Ectodermal cell (in vitro differentiated cells): ENCODE data around the gene PAWR.
A peak's percentile ranks its signal among the peaks of the same experiment; 100 is the strongest.

Experiments used
- H3K27ac ChIP-seq: 2 replicates; pipeline ENCODE4 v1.7.0; 2013; ENCODE audit warnings: mild to moderate bottlenecking, low read depth, low read length; ENCODE audit not compliant: insufficient read depth, poor library complexity, severe bottlenecking
- H3K27me3 ChIP-seq: 2 replicates; pipeline ENCODE4 v1.7.0; 2013; ENCODE audit warnings: mild to moderate bottlenecking, low read length; ENCODE audit not compliant: insufficient read depth, control insufficient read depth, poor library complexity, severe bottlenecking
- H3K36me3 ChIP-seq: one replicate; pipeline ENCODE4 v1.7.0; 2013; ENCODE audit warnings: low read length; ENCODE audit not compliant: control insufficient read depth, insufficient read depth
- H3K4me1 ChIP-seq: one replicate; pipeline ENCODE4 v1.7.0; 2013; ENCODE audit warnings: low read length; ENCODE audit not compliant: control insufficient read depth, insufficient read depth
- H3K4me3 ChIP-seq: 2 replicates; pipeline ENCODE4 v1.7.0; 2013; ENCODE audit warnings: low read depth, low read length, control low read depth; ENCODE audit not compliant: insufficient read depth
- H3K9me3 ChIP-seq: 2 replicates; pipeline ENCODE4 v1.7.0; 2013; ENCODE audit warnings: mild to moderate bottlenecking, low read length, moderate library complexity; ENCODE audit not compliant: control insufficient read depth
- WGBS, 2 experiments: methylation state at CpG; one replicate each; pipeline ENCODE4 v1.1.7; 2013; ENCODE audit warnings: missing lambda C conversion rate in 2 of 2; 5-methylcytosine and 5-hydroxymethylcytosine counted together

The PAWR gene

GRCh38 chr12:79706156-79706555 lies 15.4 kb upstream of the PAWR start:
- H3K27ac ChIP-seq = no peak overlapping the region
- no peaks in the 10 kb centered on the region for H3K27me3 ChIP-seq
- no peaks in the 10 kb centered on the region for H3K4me1 ChIP-seq
- no peaks in the 10 kb centered on the region for H3K9me3 ChIP-seq
- no peaks in the 10 kb centered on the region for H3K36me3 ChIP-seq
- H3K4me3 ChIP-seq = no peak overlapping the region

- H3K9me3 ChIP-seq = no peaks in the 10 kb centered on the region
- no peak overlapping the region for H3K27ac ChIP-seq
- no peaks in the 10 kb centered on the region for H3K4me1 ChIP-seq
- no peaks in the 10 kb centered on the region for H3K36me3 ChIP-seq
- H3K4me3 ChIP-seq = no peak overlapping the region
- H3K27me3 ChIP-seq = no peaks in the 10 kb centered on the region
- WGBS, 2 experiments = 94 to 95% methylated on average over 3 of the region's 3 CpGs
Measured at GRCh38 chr12:79698966-79699365, 8.2 kb upstream of the PAWR start.

GRCh38 chr12:79696416-79696815 lies 5.7 kb upstream of the PAWR start:
- 95 to 97% methylated on average over 3 of the region's 3 CpGs for WGBS, 2 experiments

GRCh38 chr12:79692860-79693577 lies 2.3 kb upstream of the PAWR start:
- Histone ChIP-seq H3K27ac (no peak overlapping the region), H3K27me3 (no peaks in the 10 kb centered on the region), H3K4me3 (no peak overlapping the region), H3K9me3 (no peaks in the 10 kb centered on the region), H3K36me3 (no peaks in the 10 kb centered on the region), H3K4me1 (peaks cover 5% of the 10 kb centered on the region)
- WGBS, 2 experiments = 76 to 86% methylated on average over 5 to 6 of the region's 6 CpGs

More at GRCh38 chr12:79696416-79696815, 5.7 kb upstream of the PAWR start:
- no peaks in the 10 kb centered on the region for H3K36me3 ChIP-seq
- H3K4me3 ChIP-seq = no peak overlapping the region
- no peaks in the 10 kb centered on the region for H3K27me3 ChIP-seq
- no peaks in the 10 kb centered on the region for H3K9me3 ChIP-seq
- H3K4me1 ChIP-seq = peaks cover 5% of the 10 kb centered on the region
- H3K27ac ChIP-seq = no peak overlapping the region

GRCh38 chr12:79691511-79692248 lies 916 bp upstream of the PAWR start:
- Histone ChIP-seq H3K4me1 (peaks cover 7% of the 10 kb centered on the region), H3K27me3 (no peaks in the 10 kb centered on the region), H3K9me3 (no peaks in the 10 kb centered on the region), H3K27ac (peak overlapping the region; percentile 81), H3K4me3 (peak overlapping the region; percentile 92), H3K36me3 (no peaks in the 10 kb centered on the region)
- WGBS, 2 experiments = 5% methylated on average over 10 to 11 of the region's 11 CpGs

GRCh38 chr12:79690142-79690637 lies 574 bp downstream of the PAWR start:
- Histone ChIP-seq H3K36me3 (no peaks in the 10 kb centered on the region), H3K27me3 (no peaks in the 10 kb centered on the region), H3K27ac (peak overlapping the region; percentile 90), H3K4me1 (peaks cover 15% of the 10 kb centered on the region), H3K4me3 (peak overlapping the region; percentile 92), H3K9me3 (no peaks in the 10 kb centered on the region)
- WGBS, 2 experiments = 0% methylated on average over 44 to 45 of the region's 45 CpGs

- peak overlapping the region; percentile 92 for H3K4me3 ChIP-seq
- H3K36me3 ChIP-seq = no peaks in the 10 kb centered on the region
- WGBS, 2 experiments = 1% methylated on average over 66 of the region's 66 CpGs
- peak overlapping the region; percentile 90 for H3K27ac ChIP-seq
- H3K4me1 ChIP-seq = peaks cover 15% of the 10 kb centered on the region
- no peaks in the 10 kb centered on the region for H3K27me3 ChIP-seq
- H3K9me3 ChIP-seq = no peaks in the 10 kb centered on the region
Measured at GRCh38 chr12:79689477-79690141, 1.2 kb downstream of the PAWR start.

GRCh38 chr12:79689061-79689476 lies 1.7 kb downstream of the PAWR start:
- Histone ChIP-seq H3K27me3 (no peaks in the 10 kb centered on the region), H3K4me1 (peaks cover 15% of the 10 kb centered on the region), H3K9me3 (no peaks in the 10 kb centered on the region), H3K36me3 (no peaks in the 10 kb centered on the region), H3K27ac (peak overlapping the region; percentile 90), H3K4me3 (peak overlapping the region; percentile 92)
- WGBS, 2 experiments = 0% methylated on average over 5 to 6 of the region's 6 CpGs

GRCh38 chr12:79688376-79689060 lies 2.2 kb downstream of the PAWR start:
- Histone ChIP-seq H3K9me3 (no peaks in the 10 kb centered on the region), H3K27ac (no peak overlapping the region), H3K4me1 (peaks cover 15% of the 10 kb centered on the region), H3K36me3 (no peaks in the 10 kb centered on the region), H3K4me3 (peak overlapping the region; percentile 92), H3K27me3 (no peaks in the 10 kb centered on the region)
- 16 to 17% methylated on average over 3 to 4 of the region's 6 CpGs for WGBS, 2 experiments
